ENCODE measurements around the gene SUMO3.
A peak's percentile ranks its signal among the peaks of the same experiment; 100 is the strongest.

The SUMO3 gene

GRCh38 chr21:44817914-44818639 is at the start of gene SUMO3:
Gene SUMO3 (minus strand): TSS chr21:44818062. CDS start chr21:44817968, 94 bp downstream.
- H3K9me3 ChIP-seq (ENCODE audit: low read length), result peaks cover 9% of the 10 kb centered on the region; the same call in 1 of the 2 replicates
- no peak within 1 kb of the TSS for H3K27ac ChIP-seq (ENCODE audit: low read depth, low read length, poor library complexity, severe bottlenecking)
- no peaks in the 10 kb centered on the region for H4K20me1 ChIP-seq (ENCODE audit: insufficient read depth, low read length)
- no peaks in the 10 kb centered on the region for H3K9me2 ChIP-seq (ENCODE audit: low read depth, low read length)
- H3K27me3 ChIP-seq (ENCODE audit: insufficient read depth, low read length), result no peaks in the 10 kb centered on the region
- no peak for TF ChIP-seq EZH2 (IDR thresholded peaks at IDR 0.05; ENCODE audit: borderline replicate concordance, low read length)
- TF ChIP-seq CTCF (IDR thresholded peaks at IDR 0.05; ENCODE audit: low read length), result peak; percentile 10; the same call in 1 of the 2 replicates
- H3K9ac ChIP-seq (ENCODE audit: low read length), result peak within 1 kb of the TSS; percentile 76
- H3K36me3 ChIP-seq (ENCODE audit: insufficient read depth, low read length), result peaks cover 5% of the 10 kb centered on the region; the same call in 1 of the 2 replicates
- H3K4me3 ChIP-seq (ENCODE audit: low read depth, low read length, poor library complexity, severe bottlenecking), result peak within 1 kb of the TSS; percentile 75
- H3K4me2 ChIP-seq (ENCODE audit: low read length), result peak within 1 kb of the TSS; percentile 83
- H3K79me2 ChIP-seq (ENCODE audit: insufficient read depth, low read length), result peaks cover 33% of the 10 kb centered on the region
- H3F3A ChIP-seq (ENCODE audit: insufficient read depth, low read length), result no peaks in the 10 kb centered on the region
- peaks cover 25% of the 10 kb centered on the region for H3K4me1 ChIP-seq (ENCODE audit: insufficient read depth, low read length, severe bottlenecking)
- peak within 1 kb of the TSS; percentile 46; the same call in 1 of the 2 replicates for H2AFZ ChIP-seq (ENCODE audit: low read length)

GRCh38 chr21:44867464-44867863 is 49.6 kb upstream of the SUMO3 start:
- Histone ChIP-seq H3F3A (ENCODE audit: insufficient read depth, low read length) (no peaks in the 10 kb centered on the region), H3K4me1 (ENCODE audit: insufficient read depth, low read length, severe bottlenecking) (peaks cover 44% of the 10 kb centered on the region), H3K9me3 (ENCODE audit: low read length) (no peaks in the 10 kb centered on the region), H3K9me2 (ENCODE audit: low read depth, low read length) (no peaks in the 10 kb centered on the region), H3K4me3 (ENCODE audit: low read depth, low read length, poor library complexity, severe bottlenecking) (no peak overlapping the region), H3K9ac (ENCODE audit: low read length) (no peak overlapping the region), H3K27me3 (ENCODE audit: insufficient read depth, low read length) (no peaks in the 10 kb centered on the region; the same call in 1 of the 2 replicates), H3K79me2 (ENCODE audit: insufficient read depth, low read length) (peaks cover 6% of the 10 kb centered on the region), H3K36me3 (ENCODE audit: insufficient read depth, low read length) (peaks cover 15% of the 10 kb centered on the region), H4K20me1 (ENCODE audit: insufficient read depth, low read length) (no peaks in the 10 kb centered on the region), H2AFZ (ENCODE audit: low read length) (no peak overlapping the region), H3K4me2 (ENCODE audit: low read length) (no peak overlapping the region), H3K27ac (ENCODE audit: low read depth, low read length, poor library complexity, severe bottlenecking) (no peak overlapping the region)
- TF ChIP-seq CTCF (IDR thresholded peaks at IDR 0.05; ENCODE audit: low read length), result no peak
- TF ChIP-seq EZH2 (IDR thresholded peaks at IDR 0.05; ENCODE audit: borderline replicate concordance, low read length), result no peak

GRCh38 chr21:44866780-44867179 is 48.9 kb upstream of the SUMO3 start:
- Histone ChIP-seq H3K9ac (ENCODE audit: low read length) (no peak overlapping the region), H3K4me3 (ENCODE audit: low read depth, low read length, poor library complexity, severe bottlenecking) (no peak overlapping the region), H3K27me3 (ENCODE audit: insufficient read depth, low read length) (no peaks in the 10 kb centered on the region; the same call in 1 of the 2 replicates), H3F3A (ENCODE audit: insufficient read depth, low read length) (no peaks in the 10 kb centered on the region), H2AFZ (ENCODE audit: low read length) (no peak overlapping the region), H3K79me2 (ENCODE audit: insufficient read depth, low read length) (peaks cover 6% of the 10 kb centered on the region), H3K9me2 (ENCODE audit: low read depth, low read length) (no peaks in the 10 kb centered on the region), H3K4me1 (ENCODE audit: insufficient read depth, low read length, severe bottlenecking) (peaks cover 37% of the 10 kb centered on the region), H3K27ac (ENCODE audit: low read depth, low read length, poor library complexity, severe bottlenecking) (no peak overlapping the region), H4K20me1 (ENCODE audit: insufficient read depth, low read length) (no peaks in the 10 kb centered on the region), H3K4me2 (ENCODE audit: low read length) (no peak overlapping the region), H3K36me3 (ENCODE audit: insufficient read depth, low read length) (peaks cover 15% of the 10 kb centered on the region; the same call in 1 of the 2 replicates), H3K9me3 (ENCODE audit: low read length) (no peaks in the 10 kb centered on the region)
- TF ChIP-seq EZH2 (IDR thresholded peaks at IDR 0.05; ENCODE audit: borderline replicate concordance, low read length), result no peak
- TF ChIP-seq CTCF (IDR thresholded peaks at IDR 0.05; ENCODE audit: low read length), result no peak

Measured in OCI-LY1 (cell line).